ENCODE results near the gene ZNF280A. TPM values are rescaled to one million over a fixed set of nuclear protein-coding genes. Genes with fewer than 3 reads are reported as not detected.

The ZNF280A gene
- total and polyA plus RNA-seq, 8 donors, result not detected

Other genes starting within 250 kb of the ZNF280A start
- under 1 TPM; 0.65 to 0.93 TPM for gene ZNF280B, start 11.5 kb downstream of the ZNF280A start, total RNA-seq
- 1 to 10 TPM; 3.6 to 4.4 (median 4.0) TPM for gene ZNF280B, start 11.5 kb downstream of the ZNF280A start, polyA plus RNA-seq (ENCODE audit: insufficient read length in 6 of 6)
- not detected for gene PRAME, start 39.0 kb upstream of the ZNF280A start, total RNA-seq
- not detected for gene PRAME, start 39.0 kb upstream of the ZNF280A start, polyA plus RNA-seq (ENCODE audit: insufficient read length in 6 of 6)
- gene GGTLC2, start 124.3 kb upstream of the ZNF280A start, total RNA-seq, result under 1 TPM; 0.47 to 0.55 TPM
- under 1 TPM in 5 of 6 donors, not detected in 1; 0.26 to 0.46 (median 0.30) TPM for gene GGTLC2, start 124.3 kb upstream of the ZNF280A start, polyA plus RNA-seq (ENCODE audit: insufficient read length in 6 of 6)

All from left lung (tissue), 8 donors.